HG03280 (cell line): ENCODE measurements around the gene RASA2.
"Not testable (repeated sequence)": the region's sequence is repeated elsewhere in the genome, so short reads cannot be mapped to it uniquely, and the experiment has no call there.

Experiments used
- ATAC-seq: cut with Tn5 transposase; IDR thresholded peaks from one replicate; pipeline ENCODE4 v1.9.1; 2021; ENCODE audit warnings: mild to moderate bottlenecking, moderate library complexity; ENCODE audit not compliant: unreplicated experiment

Gene RASA2

GRCh38 chr3:141529717-141530414 is 43.0 kb downstream of the RASA2 start:
- ATAC-seq, result no peak

GRCh38 chr3:141530415-141530768 is 43.6 kb downstream of the RASA2 start:
- ATAC-seq, result no peak

GRCh38 chr3:141532609-141533008 is 45.8 kb downstream of the RASA2 start:
- ATAC-seq, result no peak

GRCh38 chr3:141536017-141536416 is 49.2 kb downstream of the RASA2 start:
- not testable (repeated sequence) for ATAC-seq

GRCh38 chr3:141537856-141538255 is 51.0 kb downstream of the RASA2 start:
- ATAC-seq, result no peak

- no peak for ATAC-seq
These were observed 51.9 kb downstream of the RASA2 start for GRCh38 chr3:141538568-141539240.

GRCh38 chr3:141539431-141540187 is 52.8 kb downstream of the RASA2 start:
- no peak for ATAC-seq

- no peak for ATAC-seq
These were observed 53.7 kb downstream of the RASA2 start for GRCh38 chr3:141540531-141540930.

GRCh38 chr3:141542202-141542969 is 55.6 kb downstream of the RASA2 start:
- ATAC-seq, result no peak

- no peak for ATAC-seq
These were observed 56.2 kb downstream of the RASA2 start for GRCh38 chr3:141542989-141543388.

- ATAC-seq, result no peak
These were observed 57.9 kb downstream of the RASA2 start for GRCh38 chr3:141544697-141545096.

GRCh38 chr3:141546081-141546480 is 59.3 kb downstream of the RASA2 start:
- ATAC-seq, result no peak

- no peak for ATAC-seq
These were observed 59.8 kb downstream of the RASA2 start for GRCh38 chr3:141546586-141546985.

- ATAC-seq, result no peak
These were observed 61.0 kb downstream of the RASA2 start for GRCh38 chr3:141547791-141548190.

GRCh38 chr3:141550926-141551665 is 64.3 kb downstream of the RASA2 start:
- no peak for ATAC-seq

- no peak for ATAC-seq
These were observed 65.7 kb downstream of the RASA2 start for GRCh38 chr3:141552440-141552991.

GRCh38 chr3:141553055-141553454 is 66.2 kb downstream of the RASA2 start:
- ATAC-seq, result no peak

- no peak for ATAC-seq
These were observed 69.2 kb downstream of the RASA2 start for GRCh38 chr3:141556034-141556433.

GRCh38 chr3:141557961-141558706 is 71.3 kb downstream of the RASA2 start:
- no peak for ATAC-seq
